IMR-90 (cell line): ENCODE data around the gene UGT1A3. TPM values are rescaled to one million over a fixed set of nuclear protein-coding genes. Genes with fewer than 3 reads are reported as not detected.

ENCODE experiments used
- ATAC-seq: fragments of 200-7000 bp; cut with Tn5 transposase; 2 replicates; pipeline ENCODE4 v1.9.1; 2020; ENCODE audit warnings: low read depth, mild to moderate bottlenecking, moderate library complexity
- BruUV-seq: library from RNA; stranded (reverse); fragments of 400-500 nt; replicated peaks from 2 replicates; lab custom pipeline; 2021; lab: Mats Ljungman, UMichigan
- CTCF ChIA-PET: fragments of 300-600 bp; formaldehyde crosslinking; extraction: SDS; loops from one replicate; lab custom pipeline; 2021; ENCODE audit warnings: antibody characterized with exemption; lab: Yijun Ruan, JAX
- POLR2A ChIA-PET: fragments of 300-600 bp; sonication (Branson Sonifier 250); formaldehyde crosslinking; loops from one replicate; lab custom pipeline; 2022; ENCODE audit warnings: antibody characterized with exemption; ENCODE audit not compliant: unreplicated experiment; lab: Charles Lee
- DNase-seq: peaks from one replicate; pipeline ENCODE4 v3.0.0; 2013
- H2AFZ ChIP-seq: replicated peaks from 2 replicates; pipeline ENCODE3; 2013; ENCODE audit warnings: low read length, mild to moderate bottlenecking; ENCODE audit not compliant: poor library complexity
- H2AK5ac ChIP-seq: 2 replicates; pipeline ENCODE4 v1.6.1; 2013; ENCODE audit warnings: low read depth, low read length, inconsistent platforms
- H2AK9ac ChIP-seq: replicated peaks from 2 replicates; pipeline ENCODE3; 2013; ENCODE audit warnings: mild to moderate bottlenecking, low read depth, low read length, moderate library complexity; ENCODE audit not compliant: poor library complexity
- H2BK120ac ChIP-seq: 2 replicates; pipeline ENCODE4 v1.6.1; 2013; ENCODE audit warnings: low read depth, low read length, inconsistent platforms
- H2BK15ac ChIP-seq: 3 replicates; pipeline ENCODE4 v1.6.1; 2013; ENCODE audit warnings: low read depth, low read length, inconsistent platforms
- H2BK20ac ChIP-seq: 2 replicates; pipeline ENCODE4 v1.6.1; 2013; ENCODE audit warnings: low read depth, mild to moderate bottlenecking, inconsistent platforms, low read length, moderate library complexity
- H2BK5ac ChIP-seq: 2 replicates; pipeline ENCODE4 v1.6.1; 2013; ENCODE audit warnings: mild to moderate bottlenecking, low read depth, low read length, inconsistent platforms; ENCODE audit not compliant: poor library complexity, severe bottlenecking
- H3K14ac ChIP-seq: replicated peaks from 2 replicates; pipeline ENCODE4 v1.6.1; 2013; ENCODE audit warnings: low read depth, low read length, inconsistent platforms
- H3K18ac ChIP-seq: 2 replicates; pipeline ENCODE4 v1.6.1; 2013; ENCODE audit warnings: low read depth, low read length, control low read depth
- H3K23ac ChIP-seq: 2 replicates; pipeline ENCODE4 v1.6.1; 2013; ENCODE audit warnings: low read depth, low read length, inconsistent platforms
- H3K27ac ChIP-seq: 2 replicates; pipeline ENCODE4 v1.5.1; 2013; ENCODE audit warnings: mild to moderate bottlenecking, control low read depth, low read length; ENCODE audit not compliant: insufficient read depth
- H3K27me3 ChIP-seq: 2 replicates; pipeline ENCODE4 v1.6.1; 2013; ENCODE audit warnings: low read length; ENCODE audit not compliant: control insufficient read depth, insufficient read depth
- H3K36me3 ChIP-seq: 2 replicates; pipeline ENCODE4 v1.6.1; 2013; ENCODE audit warnings: low read length, mixed read lengths; ENCODE audit not compliant: control insufficient read depth, insufficient read depth
- H3K4ac ChIP-seq: 2 replicates; pipeline ENCODE4 v1.6.1; 2013; ENCODE audit warnings: low read depth, low read length, inconsistent platforms
- H3K4me1 ChIP-seq: 2 replicates; pipeline ENCODE4 v1.6.1; 2013; ENCODE audit warnings: low read length, mixed read lengths; ENCODE audit not compliant: control insufficient read depth, insufficient read depth
- H3K4me2 ChIP-seq: 2 replicates; pipeline ENCODE4 v1.6.1; 2013; ENCODE audit warnings: low read depth, mild to moderate bottlenecking, control low read depth, low read length, moderate library complexity
- H3K4me3 ChIP-seq: 2 replicates; pipeline ENCODE4 v1.5.1; 2013; ENCODE audit warnings: low read depth, mild to moderate bottlenecking, control low read depth, low read length, moderate library complexity; ENCODE audit not compliant: insufficient read depth
- H3K56ac ChIP-seq: 2 replicates; pipeline ENCODE4 v1.6.1; 2013; ENCODE audit warnings: low read length, inconsistent platforms; ENCODE audit not compliant: insufficient read depth; ENCODE audit errors: extremely low read depth
- H3K79me1 ChIP-seq, 2 experiments: 2 replicates each; pipeline ENCODE4 v1.6.1; 2013; ENCODE audit warnings: low read length in 2 of 2, inconsistent platforms in 1 of 2, low read depth in 1 of 2
- H3K9ac ChIP-seq: 2 replicates; pipeline ENCODE4 v1.6.1; 2013; ENCODE audit warnings: low read depth, low read length, control low read depth
- H3K9me1 ChIP-seq: 2 replicates; pipeline ENCODE4 v1.6.1; 2013; ENCODE audit warnings: low read length, inconsistent platforms; ENCODE audit not compliant: insufficient read depth
- H3K9me3 ChIP-seq: 2 replicates; pipeline ENCODE4 v1.6.1; 2013; ENCODE audit warnings: low read length; ENCODE audit not compliant: control insufficient read depth, insufficient read depth
- H4K20me1 ChIP-seq: 2 replicates; pipeline ENCODE4 v1.6.1; 2013; ENCODE audit warnings: low read length, inconsistent platforms; ENCODE audit not compliant: insufficient read depth
- H4K5ac ChIP-seq: 2 replicates; pipeline ENCODE4 v1.6.1; 2013; ENCODE audit warnings: mild to moderate bottlenecking, low read depth, low read length, control low read depth
- H4K8ac ChIP-seq, 2 experiments: 2 replicates each; pipeline ENCODE4 v1.6.1; 2013; ENCODE audit warnings: low read depth in 2 of 2, low read length in 2 of 2, control low read depth in 1 of 2, inconsistent platforms in 1 of 2
- H4K91ac ChIP-seq: 2 replicates; pipeline ENCODE4 v1.6.1; 2013; ENCODE audit warnings: low read depth, low read length, inconsistent platforms; ENCODE audit not compliant: insufficient read depth
- MXI1 ChIP-seq: IDR thresholded peaks from 2 replicates; pipeline ENCODE4 v1.6.1; 2012; ENCODE audit warnings: low read depth, mild to moderate bottlenecking, low read length, moderate library complexity, borderline replicate concordance
- NFE2L2 ChIP-seq: fragments of 150-350 bp; IDR thresholded peaks from 2 replicates; pipeline ENCODE4 v1.6.1; 2016; ENCODE audit warnings: low read depth, mild to moderate bottlenecking, low read length
- RFX5 ChIP-seq: IDR thresholded peaks from 2 replicates; pipeline ENCODE4 v1.8.0; 2012; ENCODE audit warnings: low read depth, mild to moderate bottlenecking, low read length, moderate library complexity
- WGBS, 2 experiments: methylation state at CpG; one replicate each; pipeline versions ENCODE4 v1.1.5 to v1.1.7; 2013; ENCODE audit warnings: missing lambda C conversion rate in 2 of 2; ENCODE audit not compliant: insufficient read length in 1 of 2; ENCODE audit errors: extremely low coverage in 2 of 2; 5-methylcytosine and 5-hydroxymethylcytosine counted together
- dilution Hi-C: fragments of 300-500 bp; cut with HindIII; formaldehyde crosslinking; loops from one replicate; pipeline ENCODE4 v1.14.3; 2018; ENCODE audit warnings: low sequenced_read_pairs; ENCODE audit not compliant: unreplicated experiment
- in situ Hi-C: fragments of 300-500 bp; cut with MboI; formaldehyde crosslinking; loops from 3 replicates; pipeline ENCODE4 v1.14.3; 2019; ENCODE audit warnings: low sequenced_read_pairs, inconsistent platforms, mixed read lengths
- intact Hi-C: fragments of 100-400 bp; cut with micrococcal nuclease; formaldehyde crosslinking; loops from 2 replicates; pipeline ENCODE4 v1.10.0; 2022
- polyA plus RNA-seq, 3 experiments: library from polyadenylated mRNA; depleted of rRNA; stranded (reverse); fragments of >200 nt; gene quantifications; 2 replicates each; pipeline ENCODE4 v1.2.3, GENCODE V29; 2012; ENCODE audit warnings: low replicate concordance in 1 of 3
- total RNA-seq: library from RNA; depleted of rRNA; stranded (reverse); fragments of >200 nt; gene quantifications from 2 replicates; pipeline ENCODE4 v1.2.3, GENCODE V29; 2012
- TF ChIP-seq, protein P1 (sequence below): conservative IDR thresholded peaks from 2 replicates; pipeline ENCODE4 v1.5.1; 2012; ENCODE audit warnings: mild to moderate bottlenecking, low read depth, low read length, improper control_type of control experiment

The UGT1A3 gene
- total and polyA plus RNA-seq, 2 of the 4 experiments (the other 2 are of a cell fraction), result not detected

DNA sequence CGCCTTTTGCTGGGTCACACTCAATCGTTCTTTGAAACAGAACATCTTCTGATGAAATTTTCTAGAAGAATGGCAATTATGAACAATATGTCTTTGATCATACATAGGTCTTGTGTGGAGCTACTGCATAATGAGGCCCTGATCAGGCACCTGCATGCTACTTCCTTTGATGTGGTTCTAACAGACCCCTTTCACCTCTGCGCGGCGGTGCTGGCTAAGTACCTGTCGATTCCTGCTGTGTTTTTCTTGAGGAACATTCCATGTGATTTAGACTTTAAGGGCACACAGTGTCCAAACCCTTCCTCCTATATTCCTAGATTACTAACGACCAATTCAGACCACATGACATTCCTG is 15.6 kb upstream of the UGT1A3 start:
- no peaks in the 10 kb centered on the region for H3K79me1 ChIP-seq
- CTCF ChIA-PET, result no interaction called here
- no peaks in the 10 kb centered on the region for H3K9me3 ChIP-seq

More for the DNA sequence above, 15.6 kb upstream of the UGT1A3 start:
- no peak overlapping the region for H2AK5ac ChIP-seq
- H2AFZ ChIP-seq, result no peak overlapping the region
- WGBS, 2 experiments, result 88% methylated on average over 6 of the region's 7 CpGs; no CpG with 5 or more reads in 1 of the 2 experiments
- no peak overlapping the region for H3K4me3 ChIP-seq
- H2AK9ac ChIP-seq, result no peak overlapping the region
- no peak overlapping the region for H3K4me2 ChIP-seq
- H3K27me3 ChIP-seq, result peaks cover 4% of the 10 kb centered on the region; the same call in 1 of the 2 replicates
- no peak overlapping the region for H3K27ac ChIP-seq
- no peak overlapping the region for H2BK5ac ChIP-seq
- dilution Hi-C loops, result no loop called here
- no peak overlapping the region for H3K23ac ChIP-seq
- H4K91ac ChIP-seq, result no peak overlapping the region
- peaks cover 2% of the 10 kb centered on the region for H3K4me1 ChIP-seq
- POLR2A ChIA-PET, result no interaction called here
- H3K14ac ChIP-seq, result no peak overlapping the region
- H4K20me1 ChIP-seq, result no peaks in the 10 kb centered on the region
- H3K56ac ChIP-seq, result no peak overlapping the region
- H3K9ac ChIP-seq, result no peak overlapping the region
- ATAC-seq (no peak), DNase-seq (no peak)
- no peak overlapping the region for H2BK15ac ChIP-seq
- H3K18ac ChIP-seq, result no peak overlapping the region
- H3K9me1 ChIP-seq, result no peaks in the 10 kb centered on the region
- H3K4ac ChIP-seq, result no peak overlapping the region
- BruUV-seq, result no TSS peak
- no peak overlapping the region for H4K8ac ChIP-seq
- intact Hi-C loops, result loop anchor here (5.0 kb wide), 3 partner anchors 156 to 1404 kb away; no protein-coding TSS in a partner anchor
- no peak overlapping the region for H2BK20ac ChIP-seq
- no peaks in the 10 kb centered on the region for H3K36me3 ChIP-seq
- no peak overlapping the region for H4K5ac ChIP-seq
- H2BK120ac ChIP-seq, result no peak overlapping the region
- no peak for TF ChIP-seq NFE2L2
- no peak for TF ChIP-seq MXI1
- no peak for TF ChIP-seq RFX5
- TF ChIP-seq, protein P1, sequence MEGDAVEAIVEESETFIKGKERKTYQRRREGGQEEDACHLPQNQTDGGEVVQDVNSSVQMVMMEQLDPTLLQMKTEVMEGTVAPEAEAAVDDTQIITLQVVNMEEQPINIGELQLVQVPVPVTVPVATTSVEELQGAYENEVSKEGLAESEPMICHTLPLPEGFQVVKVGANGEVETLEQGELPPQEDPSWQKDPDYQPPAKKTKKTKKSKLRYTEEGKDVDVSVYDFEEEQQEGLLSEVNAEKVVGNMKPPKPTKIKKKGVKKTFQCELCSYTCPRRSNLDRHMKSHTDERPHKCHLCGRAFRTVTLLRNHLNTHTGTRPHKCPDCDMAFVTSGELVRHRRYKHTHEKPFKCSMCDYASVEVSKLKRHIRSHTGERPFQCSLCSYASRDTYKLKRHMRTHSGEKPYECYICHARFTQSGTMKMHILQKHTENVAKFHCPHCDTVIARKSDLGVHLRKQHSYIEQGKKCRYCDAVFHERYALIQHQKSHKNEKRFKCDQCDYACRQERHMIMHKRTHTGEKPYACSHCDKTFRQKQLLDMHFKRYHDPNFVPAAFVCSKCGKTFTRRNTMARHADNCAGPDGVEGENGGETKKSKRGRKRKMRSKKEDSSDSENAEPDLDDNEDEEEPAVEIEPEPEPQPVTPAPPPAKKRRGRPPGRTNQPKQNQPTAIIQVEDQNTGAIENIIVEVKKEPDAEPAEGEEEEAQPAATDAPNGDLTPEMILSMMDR, result no peak
- in situ Hi-C loops, result loop anchor here (5.0 kb wide), 1 partner anchor 266 kb away; no protein-coding TSS in a partner anchor
